Measurements from ENCODE around the gene NT5DC1. TPM values are rescaled to one million over a fixed set of nuclear protein-coding genes. Genes with fewer than 3 reads are reported as not detected.

Gene NT5DC1
- total and polyA plus RNA-seq, 9 donors: 5.1 to 33.9 (median 27.0) TPM

DNA sequence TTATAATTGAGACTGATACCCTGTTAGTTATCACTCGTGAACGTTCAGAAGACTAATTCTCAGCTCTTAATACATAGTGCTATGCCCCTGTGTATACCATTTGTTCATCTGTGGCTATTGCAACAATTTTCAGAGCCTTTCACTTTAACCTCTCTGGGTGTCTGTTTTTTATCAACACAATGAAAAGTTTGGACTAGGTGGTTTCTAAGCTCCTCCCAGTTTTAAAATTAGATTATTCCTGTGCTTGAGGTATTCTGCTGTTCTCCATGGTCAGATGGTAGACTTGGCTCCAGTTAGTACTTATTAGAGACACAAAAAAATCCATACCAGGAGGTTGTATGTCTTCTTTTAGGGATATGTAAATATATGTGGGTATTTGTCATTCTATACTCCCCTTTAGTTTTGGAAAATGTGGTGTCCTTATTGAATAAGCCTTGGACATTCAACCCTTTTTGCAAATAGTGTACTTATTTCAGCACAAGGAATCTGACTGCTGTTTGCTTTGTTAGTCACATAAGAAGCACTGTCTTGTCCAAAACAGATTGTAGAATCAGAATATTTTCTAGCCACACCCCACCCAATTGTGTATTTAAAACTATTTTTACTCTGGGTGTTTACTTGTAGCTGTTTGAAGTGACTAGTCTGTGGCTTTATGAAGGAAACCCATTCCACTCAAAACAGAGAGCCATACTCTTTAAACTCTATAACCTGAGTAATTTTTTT lies 27.3 kb downstream of the NT5DC1 start:
- intact Hi-C loops (cut with DNase I): no loop called here
- TF ChIP-seq CTCF (IDR thresholded peaks at IDR 0.05) (no peak), POLR2A (IDR thresholded peaks at IDR 0.05) (no peak), EP300 (IDR thresholded peaks at IDR 0.05) (no peak)
- DNase-seq: no peak
- H3K36me3 ChIP-seq: no peaks in the 10 kb centered on the region
- no peaks in the 10 kb centered on the region for H3K27me3 ChIP-seq
- H3K9me3 ChIP-seq: no peaks in the 10 kb centered on the region
- no peak overlapping the region for H3K4me3 ChIP-seq
- no peaks in the 10 kb centered on the region for H3K4me1 ChIP-seq (ENCODE audit: insufficient read depth)
- WGBS, 3 donors: 70 to 80% (median 77%) methylated on average over 2 of the region's 2 CpGs
- H3K27ac ChIP-seq: no peak overlapping the region

DNA sequence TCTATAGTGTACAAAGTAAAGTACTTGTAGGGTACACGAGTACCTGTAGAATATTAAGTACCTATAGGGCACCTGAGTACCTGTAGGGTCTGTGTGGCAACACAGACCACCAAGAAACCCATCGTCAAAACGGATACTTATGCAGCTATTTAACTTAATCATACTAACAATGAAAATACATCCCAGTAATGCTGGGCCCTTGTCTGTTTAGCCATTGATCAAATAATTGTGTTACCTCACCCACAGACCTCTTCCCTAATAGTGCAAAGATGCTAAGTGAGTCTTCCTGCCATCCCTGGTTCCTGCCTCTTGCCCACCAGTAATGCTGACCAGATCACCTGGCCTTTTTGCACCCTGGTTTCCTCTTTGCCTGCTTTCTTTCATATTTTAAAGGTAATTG lies 32.8 kb downstream of the NT5DC1 start:
- H3K4me3 ChIP-seq: no peak overlapping the region
- 84 to 90% (median 86%) methylated on average over 3 of the region's 3 CpGs for WGBS, 3 donors
- TF ChIP-seq CTCF (IDR thresholded peaks at IDR 0.05): no peak
- no peak for TF ChIP-seq POLR2A (IDR thresholded peaks at IDR 0.05)
- no peak for TF ChIP-seq EP300 (IDR thresholded peaks at IDR 0.05)
- H3K27me3 ChIP-seq: no peaks in the 10 kb centered on the region
- no peaks in the 10 kb centered on the region for H3K9me3 ChIP-seq
- H3K4me1 ChIP-seq (ENCODE audit: insufficient read depth): no peaks in the 10 kb centered on the region
- intact Hi-C loops (cut with DNase I): no loop called here
- DNase-seq: no peak
- no peaks in the 10 kb centered on the region for H3K36me3 ChIP-seq
- H3K27ac ChIP-seq: no peak overlapping the region

DNA sequence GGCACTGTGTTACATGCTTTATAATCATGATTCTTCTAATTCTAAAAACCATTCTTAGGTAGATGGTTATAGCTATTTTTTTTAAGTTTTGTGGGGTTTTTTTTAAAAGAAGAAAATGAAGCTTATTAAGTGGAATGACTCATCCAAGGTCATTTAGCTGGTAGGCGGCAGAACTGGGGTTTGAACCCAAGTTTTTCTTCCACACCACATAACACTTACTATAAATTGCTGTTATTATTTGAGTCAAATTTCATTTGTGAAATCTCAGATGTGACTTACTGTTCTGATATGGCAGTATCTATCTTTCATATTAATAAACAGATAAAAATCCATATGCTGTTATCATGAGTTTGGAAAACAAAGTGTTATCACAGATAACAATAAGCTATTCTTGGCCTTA lies 35.7 kb downstream of the NT5DC1 start:
- 37 to 69% (median 45%) methylated on average over 1 of the region's 1 CpG for WGBS, 3 donors
- no peaks in the 10 kb centered on the region for H3K4me1 ChIP-seq (ENCODE audit: insufficient read depth)
- H3K27me3 ChIP-seq: no peaks in the 10 kb centered on the region
- no peak overlapping the region for H3K27ac ChIP-seq
- no peaks in the 10 kb centered on the region for H3K9me3 ChIP-seq
- intact Hi-C loops (cut with DNase I): no loop called here
- no peak for DNase-seq
- H3K4me3 ChIP-seq: no peak overlapping the region
- no peaks in the 10 kb centered on the region for H3K36me3 ChIP-seq
- TF ChIP-seq CTCF (IDR thresholded peaks at IDR 0.05): no peak
- TF ChIP-seq POLR2A (IDR thresholded peaks at IDR 0.05): no peak
- no peak for TF ChIP-seq EP300 (IDR thresholded peaks at IDR 0.05)

- no peaks in the 10 kb centered on the region for H3K9me3 ChIP-seq
- H3K27me3 ChIP-seq: no peaks in the 10 kb centered on the region
- H3K4me3 ChIP-seq: no peak overlapping the region
- TF ChIP-seq CTCF (IDR thresholded peaks at IDR 0.05) (no peak), EP300 (IDR thresholded peaks at IDR 0.05) (no peak), POLR2A (IDR thresholded peaks at IDR 0.05) (no peak)
- no peaks in the 10 kb centered on the region for H3K4me1 ChIP-seq (ENCODE audit: insufficient read depth)
- DNase-seq: no peak
- H3K27ac ChIP-seq: no peak overlapping the region
- H3K36me3 ChIP-seq: no peaks in the 10 kb centered on the region
- intact Hi-C loops (cut with DNase I): no loop called here
- 82 to 86% (median 84%) methylated on average over 5 of the region's 5 CpGs for WGBS, 3 donors
Observed at GRCh38 chr6:116136933-116137340, 36.3 kb downstream of the NT5DC1 start.
